A549 (cell line): Measurements from ENCODE around the gene TPO. TPM values are rescaled to one million over a fixed set of nuclear protein-coding genes. Genes with fewer than 3 reads are reported as not detected.
"Not testable (repeated sequence)": the region's sequence is repeated elsewhere in the genome, so short reads cannot be mapped to it uniquely, and the experiment has no call there.

Experiments
- ATAC-seq, 2 experiments: fragments of 200-7000 bp in 1 of 2; fragments of >200 bp in 1 of 2; cut with Nextera tagmentation in 1 of 2; cut with Tn5 transposase in 1 of 2; 3 replicates each; pipeline versions ENCODE4 v1.8.0 to v1.9.1; 2018 to 2020; ENCODE audit warnings: mild to moderate bottlenecking in 1 of 2, moderate library complexity in 1 of 2
- CTCF ChIA-PET: fragments of 300-600 bp; sonication (Branson Sonifier 250); formaldehyde crosslinking; extraction: SDS; loops from one replicate; lab custom pipeline; 2021; ENCODE audit warnings: antibody characterized with exemption, inconsistent platforms; lab: Yijun Ruan, JAX
- POLR2A ChIA-PET: fragments of 350-600 bp; formaldehyde crosslinking; extraction: SDS; loops from one replicate; lab custom pipeline; 2021; ENCODE audit warnings: antibody characterized with exemption, inconsistent platforms; lab: Yijun Ruan, JAX
- DNase-seq, 2 experiments: peaks; one replicate each; pipeline versions ENCODE4 v3.0.0 to v3.0.0-alpha.2; 2011 to 2016; ENCODE audit warnings: low read depth in 1 of 2, low spot score in 1 of 2
- FAIRE-seq: peaks from 2 replicates; lab custom pipeline; 2011; peaks lifted over from hg19 to GRCh38; lab: Jason Lieb, UNC
- H3K27ac ChIP-seq, 2 experiments: fragments of >200 bp; sonication (Bioruptor Twin); formaldehyde crosslinking; 3 replicates each; pipeline ENCODE4 v1.5.1; 2016 to 2017
- H3K4me1 ChIP-seq: fragments of >200 bp; sonication (Bioruptor Twin); formaldehyde crosslinking; 3 replicates; pipeline ENCODE4 v1.6.1; 2016
- H3K4me2 ChIP-seq: fragments of >200 bp; sonication (Bioruptor Twin); formaldehyde crosslinking; 3 replicates; pipeline ENCODE4 v1.6.1; 2016
- H3K4me3 ChIP-seq: fragments of >200 bp; sonication (Bioruptor Twin); formaldehyde crosslinking; 3 replicates; pipeline ENCODE4 v1.5.1; 2016
- H3K9me3 ChIP-seq: fragments of >200 bp; sonication (Bioruptor Twin); formaldehyde crosslinking; 3 replicates; pipeline ENCODE4 v1.6.1; 2016
- CEBPB ChIP-seq, 2 experiments: fragments of >200 bp in 1 of 2; sonication (Bioruptor Twin) in 1 of 2; formaldehyde crosslinking in 1 of 2; IDR thresholded peaks; 2 replicates each; pipeline ENCODE4 v1.6.1; 2012 to 2016
- CHD2 ChIP-seq: fragments of 150-350 bp; IDR thresholded peaks from 2 replicates; pipeline ENCODE4 v1.6.1; 2014; ENCODE audit warnings: low read length; ENCODE audit not compliant: partially characterized antibody
- FOSL2 ChIP-seq, 2 experiments: fragments of 450-650 bp in 1 of 2; fragments of >200 bp in 1 of 2; sonication (Bioruptor Twin) in 1 of 2; formaldehyde crosslinking; IDR thresholded peaks; 2 replicates each; pipeline versions ENCODE4 v1.5.0 to v1.6.1; 2016 to 2020; ENCODE audit warnings: mild to moderate bottlenecking in 1 of 2, moderate library complexity in 1 of 2
- HEYL ChIP-seq: fragments of 250-450 bp; sonication (Bioruptor Pico); IDR thresholded peaks from 2 replicates; pipeline ENCODE4 v1.8.0; 2021; ENCODE audit warnings: mild to moderate bottlenecking, moderate library complexity
- MAFK ChIP-seq: fragments of 450-650 bp; IDR thresholded peaks from 2 replicates; pipeline ENCODE4 v1.6.1; 2014; ENCODE audit not compliant: partially characterized antibody
- POLR2AphosphoS2 ChIP-seq: conservative IDR thresholded peaks from 2 replicates; pipeline ENCODE4 v1.6.1; 2012; ENCODE audit warnings: low read length, improper control_type of control experiment, inconsistent platforms
- RNF2 ChIP-seq: fragments of 200-600 bp; sonication (generic); IDR thresholded peaks from 2 replicates; pipeline ENCODE4 v1.6.1; 2016; ENCODE audit warnings: low read depth, mild to moderate bottlenecking, antibody characterized with exemption, moderate library complexity, borderline replicate concordance
- ZSCAN20 ChIP-seq: fragments of 250-450 bp; sonication (Bioruptor Pico); IDR thresholded peaks from 2 replicates; pipeline ENCODE4 v1.8.0; 2022; ENCODE audit warnings: mild to moderate bottlenecking, moderate library complexity
- WGBS: methylation state at CpG from one replicate; pipeline ENCODE4 v1.1.6; 2017; ENCODE audit errors: missing lambda C conversion rate; 5-methylcytosine and 5-hydroxymethylcytosine counted together
- polyA plus RNA-seq, 4 experiments: library from polyadenylated mRNA; depleted of rRNA in 3 of 4; stranded (reverse); fragments of >200 nt; fragmentation: RNase III in 1 of 4; extraction: RNeasy Plus Mini Kit Qiagen cat#74134 plus additional on column Dnase treatment in 1 of 4; gene quantifications; 2 replicates in 3 of 4; 3 replicates in 1 of 4; pipeline ENCODE4 v1.2.3, GENCODE V29; 2011 to 2017
- TF ChIP-seq, protein P1 (sequence below): IDR thresholded peaks from 2 replicates; pipeline ENCODE4 v1.6.1; 2012; ENCODE audit warnings: low read depth, borderline replicate concordance

The TPO gene
- polyA plus RNA-seq, 2 of the 4 experiments (the other 2 are of a cell fraction) = 0.05 TPM; not detected in 1

DNA sequence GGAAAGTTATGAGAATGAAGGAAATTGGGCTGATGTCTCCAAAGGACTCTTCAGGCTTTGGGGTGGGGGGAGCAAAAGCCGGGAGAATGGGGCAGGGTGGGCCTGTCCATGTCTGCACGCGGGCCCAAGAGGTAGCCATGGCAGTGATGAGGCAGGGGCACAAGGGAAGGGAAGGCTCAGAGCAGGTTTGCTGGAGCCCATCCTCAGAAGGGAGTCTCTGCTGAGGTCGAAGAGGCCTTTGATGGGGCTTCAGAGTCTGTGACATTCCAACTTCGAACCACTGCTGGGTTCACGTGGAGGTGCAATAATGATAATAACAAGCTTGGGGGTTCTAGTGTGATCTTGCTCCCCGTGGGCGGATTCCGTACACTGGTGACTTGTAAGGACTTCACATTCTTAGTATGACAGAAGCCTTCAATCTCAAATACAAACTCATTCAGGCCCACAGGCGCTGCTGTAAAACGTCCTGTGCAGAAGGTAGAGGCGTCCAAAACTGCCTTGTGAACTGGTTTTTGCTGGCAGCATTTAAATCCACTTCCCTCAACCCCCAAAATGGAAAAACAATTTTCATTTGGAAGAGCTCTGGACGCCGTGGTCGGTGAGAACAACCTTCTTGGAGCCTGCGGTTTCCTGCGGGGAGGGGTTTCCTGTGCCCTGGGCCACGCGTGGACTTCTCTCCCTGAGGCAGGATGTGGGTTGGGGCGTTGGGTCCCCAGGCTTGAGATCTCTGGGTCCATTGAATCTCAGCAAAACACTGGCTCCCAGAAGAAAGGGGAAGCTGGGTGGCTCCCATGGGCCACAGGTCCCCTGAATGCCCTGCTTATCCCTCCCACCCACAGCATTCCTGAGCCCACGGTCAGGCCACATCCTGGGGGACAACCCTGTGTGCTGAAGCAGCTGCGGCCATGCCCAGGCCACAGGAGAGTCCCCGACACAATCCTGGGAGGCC, 151.0 kb downstream of the TPO start:
- DNase-seq = no peak
- ChIA-PET POLR2A (no interaction called here), CTCF (interaction anchor here (5.0 kb wide), 1 partner anchor 13 kb away, joined by 26 read pairs; no protein-coding TSS in a partner anchor)
- 52% methylated on average over 23 of the region's 23 CpGs for WGBS
- Histone ChIP-seq H3K9me3 (peaks cover 22% of the 10 kb centered on the region; the same call in 2 of the 3 replicates), H3K4me2 (no peak overlapping the region), H3K27ac (no peak overlapping the region), H3K4me3 (no peak overlapping the region), H3K4me1 (no peaks in the 10 kb centered on the region)
- ATAC-seq = no peak
- no peak for TF ChIP-seq ZSCAN20 (CRISPR knock-in tag)
- FAIRE-seq = no peak

DNA sequence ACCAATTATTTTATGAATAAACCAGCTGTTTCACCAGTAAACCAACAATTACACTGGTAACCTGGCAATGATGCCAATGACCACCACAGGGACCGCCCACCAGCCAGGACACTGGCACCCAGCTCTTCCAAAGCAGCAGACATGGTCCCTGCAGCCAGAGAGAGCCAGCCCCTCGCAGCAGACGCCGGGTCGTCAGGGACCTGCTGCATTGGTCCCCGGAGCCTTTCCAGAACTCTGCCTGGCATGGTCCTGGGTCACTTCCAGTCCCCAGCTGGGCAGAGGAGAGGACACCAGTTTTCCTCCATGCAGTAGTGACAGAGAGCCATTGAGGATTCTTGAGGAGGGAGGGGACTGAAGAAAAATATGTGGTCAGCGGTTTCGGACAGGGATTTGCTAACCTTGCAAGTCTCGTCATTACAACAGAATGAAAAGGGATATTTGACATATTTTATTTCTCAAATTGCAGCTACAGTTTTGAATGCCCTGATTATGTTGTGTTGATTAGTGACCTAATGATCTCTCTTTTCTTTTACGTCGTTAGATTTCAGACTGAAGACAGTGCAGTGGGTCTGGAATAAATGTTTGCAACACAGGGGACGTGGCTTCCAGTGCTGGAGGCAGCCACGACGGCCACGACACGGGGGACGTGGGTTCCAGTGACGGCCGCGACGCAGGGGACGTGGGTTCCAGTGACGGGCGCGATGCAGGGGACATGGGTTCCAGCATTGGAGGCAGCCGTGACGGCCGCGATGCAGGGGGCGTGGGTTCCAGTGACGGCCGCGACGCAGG, 154.5 kb downstream of the TPO start:
- TF ChIP-seq HEYL (CRISPR knock-in tag) = no peak
- TF ChIP-seq MAFK = peak; percentile 44

DNA sequence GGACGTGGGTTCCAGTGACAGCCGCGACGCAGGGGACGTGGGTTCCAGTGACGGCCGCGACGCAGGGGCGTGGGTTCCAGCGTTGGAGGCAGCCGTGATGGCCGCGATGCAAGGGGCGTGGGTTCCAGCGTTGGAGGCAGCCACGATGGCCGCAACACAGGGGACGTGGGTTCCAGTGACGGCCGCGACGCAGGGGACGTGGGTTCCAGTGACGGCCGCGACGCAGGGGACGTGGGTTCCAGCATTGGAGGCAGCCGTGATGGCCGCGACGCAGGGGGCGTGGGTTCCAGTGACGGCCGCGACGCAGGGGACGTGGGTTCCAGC, 155.0 kb downstream of the TPO start:
- H3K4me1 ChIP-seq, H3K27ac ChIP-seq, FAIRE-seq, DNase-seq, POLR2A ChIA-PET, ATAC-seq, H3K4me2 ChIP-seq, H3K4me3 ChIP-seq: not testable (repeated sequence)
- 91% methylated on average over 35 of the region's 39 CpGs for WGBS
- H3K9me3 ChIP-seq = peaks cover 24% of the 10 kb centered on the region; the same call in 2 of the 3 replicates
- CTCF ChIA-PET = interaction anchor here (0.8 kb wide), 1 partner anchor 14 kb away, joined by 3 read pairs; no protein-coding TSS in a partner anchor

More for the DNA sequence above, 154.5 kb downstream of the TPO start:
- no peak for DNase-seq
- H3K27ac ChIP-seq = no peak overlapping the region
- no peak overlapping the region for H3K4me2 ChIP-seq
- H3K4me3 ChIP-seq = no peak overlapping the region
- WGBS = 75% methylated on average over 28 of the region's 34 CpGs
- ChIA-PET CTCF (interaction anchor here (0.8 kb wide), 1 partner anchor 14 kb away, joined by 3 read pairs; no protein-coding TSS in a partner anchor), POLR2A (no interaction called here)
- ATAC-seq = no peak
- H3K9me3 ChIP-seq = peaks cover 24% of the 10 kb centered on the region; the same call in 2 of the 3 replicates
- no peak for FAIRE-seq
- H3K4me1 ChIP-seq = no peaks in the 10 kb centered on the region

DNA sequence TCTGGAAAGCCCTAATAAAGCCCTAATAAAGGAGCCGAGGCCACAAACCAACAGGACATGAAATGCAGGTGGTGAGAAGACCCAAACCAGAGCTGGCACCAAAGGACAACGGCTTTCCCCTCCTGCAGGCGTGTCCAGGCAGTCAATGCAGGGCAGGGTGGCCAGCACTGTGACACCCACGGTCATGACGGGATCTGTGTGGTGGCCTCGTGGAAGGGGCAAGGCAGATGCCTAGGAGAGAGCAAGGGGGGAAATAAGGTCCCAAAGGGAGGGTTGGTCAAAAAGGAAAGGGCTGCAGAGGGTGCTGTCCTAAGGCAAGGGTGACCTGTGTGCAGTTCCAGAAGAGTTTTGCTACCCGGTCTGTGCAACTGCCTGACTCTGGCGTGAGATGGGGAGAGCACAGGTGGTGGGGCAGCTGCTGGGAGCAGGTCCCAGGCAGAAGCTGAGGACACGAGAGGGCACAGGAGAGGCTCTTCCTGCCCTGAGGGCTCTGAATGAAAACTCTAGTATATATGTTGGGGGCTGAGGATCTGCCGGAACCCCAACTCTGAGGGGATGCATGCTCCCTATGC, 156.7 kb downstream of the TPO start:
- no peak overlapping the region for H3K4me3 ChIP-seq
- FAIRE-seq (no peak), ATAC-seq (peak; percentile 23 to 55; a peak in 4 of 6 replicates), DNase-seq (no peak)
- TF ChIP-seq FOSL2 (IDR thresholded peaks at IDR 0.05) = no peak
- no peak for TF ChIP-seq FOSL2 (CRISPR knock-in tag; IDR thresholded peaks at IDR 0.05)
- no peak for TF ChIP-seq CHD2
- TF ChIP-seq RNF2 = no peak
- POLR2A ChIA-PET = no interaction called here
- H3K4me2 ChIP-seq = no peak overlapping the region
- no peaks in the 10 kb centered on the region for H3K4me1 ChIP-seq
- WGBS = 21% methylated on average over 10 of the region's 10 CpGs
- H3K27ac ChIP-seq = no peak overlapping the region
- CTCF ChIA-PET = interaction anchor here (0.7 to 2.0 kb wide), 2 partner anchors 18 to 83 kb away, joined by 6 to 7 read pairs; no protein-coding TSS in a partner anchor
- peaks cover 24% of the 10 kb centered on the region; the same call in 2 of the 3 replicates for H3K9me3 ChIP-seq

DNA sequence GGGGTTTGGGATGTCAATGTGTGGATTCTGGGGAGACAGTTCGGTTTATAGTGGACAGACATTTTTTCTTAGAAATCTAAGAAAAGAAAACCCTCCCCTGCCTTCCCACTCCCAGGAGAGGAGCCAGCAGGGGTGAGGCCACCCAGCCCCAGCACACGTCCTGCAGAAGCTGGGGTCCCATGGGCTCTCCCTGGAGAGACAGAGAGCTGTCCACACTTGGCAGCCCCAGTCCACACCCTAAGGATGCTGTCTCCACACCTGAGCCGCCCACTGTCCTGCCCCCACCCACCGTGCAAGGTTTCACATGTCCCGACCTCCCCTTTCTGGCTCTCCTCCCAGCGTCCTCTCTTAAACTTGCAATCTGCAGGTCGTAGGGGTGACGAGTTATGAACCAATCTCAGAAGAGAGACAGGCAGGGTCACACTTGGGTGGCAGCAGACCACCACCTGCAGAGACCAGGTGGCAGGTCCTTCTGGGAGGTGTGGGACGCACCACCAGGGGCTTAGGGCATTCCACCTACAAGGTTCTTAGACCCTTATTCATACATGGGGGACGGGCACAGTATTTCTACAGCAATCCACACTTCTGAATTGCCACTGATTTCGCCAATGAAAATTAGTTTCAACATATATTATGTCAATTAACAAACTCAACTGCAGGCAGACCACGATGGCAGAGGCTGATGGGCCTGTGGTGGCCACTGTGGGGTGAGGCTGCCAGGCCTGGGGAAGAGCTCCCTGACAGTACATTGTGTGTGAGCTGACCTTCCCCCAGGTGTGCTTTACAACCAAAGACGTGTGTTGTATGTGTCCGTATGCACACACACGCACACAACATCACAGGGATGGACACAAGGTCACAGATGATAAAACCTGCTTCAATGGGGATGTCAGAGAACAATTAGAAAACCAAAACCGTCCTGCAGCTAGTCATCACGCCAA, 158.5 kb downstream of the TPO start:
- Histone ChIP-seq H3K9me3 (peaks cover 14% of the 10 kb centered on the region; the same call in 2 of the 3 replicates), H3K4me2 (no peak overlapping the region), H3K27ac (no peak overlapping the region), H3K4me3 (no peak overlapping the region), H3K4me1 (no peaks in the 10 kb centered on the region)
- whole genome bisulfite sequencing = 20% methylated on average over 16 of the region's 17 CpGs
- FAIRE-seq = no peak
- POLR2A ChIA-PET = no interaction called here
- CTCF ChIA-PET = interaction anchor here (0.6 to 1.1 kb wide), 4 partner anchors 12 to 617 kb away, joined by 3 read pairs; no protein-coding TSS in a partner anchor
- TF ChIP-seq CEBPB (IDR thresholded peaks at IDR 0.05) (no peak), POLR2AphosphoS2 (no peak)
- TF ChIP-seq, protein P1, sequence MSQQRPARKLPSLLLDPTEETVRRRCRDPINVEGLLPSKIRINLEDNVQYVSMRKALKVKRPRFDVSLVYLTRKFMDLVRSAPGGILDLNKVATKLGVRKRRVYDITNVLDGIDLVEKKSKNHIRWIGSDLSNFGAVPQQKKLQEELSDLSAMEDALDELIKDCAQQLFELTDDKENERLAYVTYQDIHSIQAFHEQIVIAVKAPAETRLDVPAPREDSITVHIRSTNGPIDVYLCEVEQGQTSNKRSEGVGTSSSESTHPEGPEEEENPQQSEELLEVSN = no peak
- no peak for DNase-seq
- no peak for ATAC-seq
